Kidney (tissue), 14 donors: ENCODE results near the gene TENM4. TPM values are rescaled to one million over a fixed set of nuclear protein-coding genes. Genes with fewer than 3 reads are reported as not detected.

Source experiments
- DNase-seq, 5 donors: peaks; one replicate each; pipeline ENCODE4 v3.0.0-alpha.2; 2013 to 2020
- FAIRE-seq: peaks from 2 replicates; lab custom pipeline; 2012; peaks lifted over from hg19 to GRCh38; lab: Jason Lieb, UNC
- H3K27ac ChIP-seq, 2 donors: one replicate each; pipeline ENCODE4 v1.7.0; 2013; ENCODE audit warnings: low read depth in 2 of 2, low read length in 2 of 2, inconsistent platforms in 1 of 2
- H3K27me3 ChIP-seq: one replicate; pipeline ENCODE4 v1.7.1; 2013; ENCODE audit warnings: low read length, inconsistent platforms; ENCODE audit not compliant: control insufficient read depth, insufficient read depth
- H3K36me3 ChIP-seq, 3 donors: one replicate each; pipeline versions ENCODE4 v1.7.0 to v1.7.1; 2013; ENCODE audit warnings: low read length in 3 of 3, control low read depth in 1 of 3, inconsistent platforms in 1 of 3; ENCODE audit not compliant: insufficient read depth in 3 of 3, control insufficient read depth in 2 of 3
- H3K4me1 ChIP-seq, 3 donors: one replicate each; pipeline versions ENCODE4 v1.7.0 to v1.7.1; 2013; ENCODE audit warnings: low read length in 3 of 3, inconsistent platforms in 1 of 3, low read depth in 1 of 3; ENCODE audit not compliant: control insufficient read depth in 2 of 3, insufficient read depth in 2 of 3
- H3K4me3 ChIP-seq, 3 donors: one replicate each; pipeline versions ENCODE4 v1.7.0 to v1.8.1; 2013; ENCODE audit warnings: low read length in 3 of 3, control low read depth in 1 of 3, inconsistent platforms in 1 of 3
- H3K9ac ChIP-seq, 3 donors: one replicate each; pipeline versions ENCODE4 v1.7.0 to v1.7.1; 2013; ENCODE audit warnings: low read length in 3 of 3, control low read depth in 1 of 3, inconsistent platforms in 1 of 3
- H3K9me3 ChIP-seq, 3 donors: one replicate each; pipeline versions ENCODE4 v1.7.0 to v1.7.1; 2013; ENCODE audit warnings: low read length in 3 of 3, control low read depth in 1 of 3, inconsistent platforms in 1 of 3; ENCODE audit not compliant: control insufficient read depth in 2 of 3, insufficient read depth in 1 of 3
- CTCF ChIP-seq: IDR thresholded peaks from 3 replicates; pipeline ENCODE4 v1.5.1; 2012; ENCODE audit warnings: mild to moderate bottlenecking, moderate library complexity, borderline replicate concordance; ENCODE audit not compliant: insufficient read depth; ENCODE audit errors: extremely low read depth
- intact Hi-C: fragments of 100-400 bp; cut with DNase I; formaldehyde crosslinking; loops from one replicate; pipeline ENCODE4 v1.11.1; 2022
- polyA plus RNA-seq: library from polyadenylated mRNA; stranded (reverse); fragments of 350-450 nt; fragmentation: Illumina TruSeq; extraction: RNeasy Lipid Tissue Mini Kit (QIAGEN cat#74804); gene quantifications from one replicate; pipeline ENCODE4 v1.2.3, GENCODE V29; 2014; ENCODE audit warnings: low read depth, low replicate concordance; ENCODE audit not compliant: insufficient read depth
- total RNA-seq: library from RNA; stranded (reverse); fragmentation: NEBNext Ultra II Directional; extraction: Animal tissue kit (Norgen Biotek cat#: 25700); gene quantifications from one replicate; pipeline ENCODE4 v1.2.1, GENCODE V29; 2021
- donor health status: control.
- donor health status: control.
- donor health status: control.
- donor health status: control.
- donor health status: control.
- donor health status: DM: yes; HTN: yes; CAD: no.
- donor health status: Normal renal cell carcinoma (clear cell type).

TENM4 gene
- total and polyA plus RNA-seq, 2 donors from 2014 or later = 0.34 to 31.0 TPM

DNA sequence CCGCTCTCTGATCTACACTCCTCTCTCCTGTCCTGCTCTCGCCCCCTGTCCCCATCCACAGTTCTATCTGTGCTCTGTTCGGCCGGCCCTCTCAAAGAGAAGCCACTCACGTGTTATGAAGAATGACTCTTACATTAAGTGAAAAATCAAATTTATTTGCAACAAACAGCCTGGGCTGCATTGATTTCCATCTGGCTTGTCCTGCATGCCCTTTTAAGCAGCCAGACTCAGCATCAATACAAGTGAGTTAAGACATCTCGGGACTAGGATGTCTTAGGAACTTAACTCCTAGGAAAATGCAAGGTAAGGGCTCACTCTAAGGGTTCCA lies 373.5 kb downstream of the TENM4 start:
- FAIRE-seq = no peak

GRCh38 chr11:79066456-79067351 lies 374.1 kb downstream of the TENM4 start:
- no peak overlapping the region for H3K4me3 ChIP-seq
- H3K27me3 ChIP-seq = no peaks in the 10 kb centered on the region
- H3K9me3 ChIP-seq = no peaks in the 10 kb centered on the region
- intact Hi-C loops = no loop called here
- DNase-seq (peak in 2 of 5 donors; percentile 49 to 50), FAIRE-seq (no peak)
- TF ChIP-seq CTCF = no peak
- H3K27ac ChIP-seq = no peak overlapping the region
- no peak overlapping the region for H3K9ac ChIP-seq
- H3K36me3 ChIP-seq = no peaks in the 10 kb centered on the region
- H3K4me1 ChIP-seq = no peaks in the 10 kb centered on the region

More for the DNA sequence above, 373.5 kb downstream of the TENM4 start:
- no peaks in the 10 kb centered on the region for H3K36me3 ChIP-seq
- DNase-seq = no peak
- H3K9me3 ChIP-seq = no peaks in the 10 kb centered on the region
- no peak overlapping the region for H3K9ac ChIP-seq
- no peak overlapping the region for H3K4me3 ChIP-seq
- no peaks in the 10 kb centered on the region for H3K4me1 ChIP-seq
- H3K27ac ChIP-seq = no peak overlapping the region
- H3K27me3 ChIP-seq = no peaks in the 10 kb centered on the region
- no peak for TF ChIP-seq CTCF
- intact Hi-C loops = no loop called here

DNA sequence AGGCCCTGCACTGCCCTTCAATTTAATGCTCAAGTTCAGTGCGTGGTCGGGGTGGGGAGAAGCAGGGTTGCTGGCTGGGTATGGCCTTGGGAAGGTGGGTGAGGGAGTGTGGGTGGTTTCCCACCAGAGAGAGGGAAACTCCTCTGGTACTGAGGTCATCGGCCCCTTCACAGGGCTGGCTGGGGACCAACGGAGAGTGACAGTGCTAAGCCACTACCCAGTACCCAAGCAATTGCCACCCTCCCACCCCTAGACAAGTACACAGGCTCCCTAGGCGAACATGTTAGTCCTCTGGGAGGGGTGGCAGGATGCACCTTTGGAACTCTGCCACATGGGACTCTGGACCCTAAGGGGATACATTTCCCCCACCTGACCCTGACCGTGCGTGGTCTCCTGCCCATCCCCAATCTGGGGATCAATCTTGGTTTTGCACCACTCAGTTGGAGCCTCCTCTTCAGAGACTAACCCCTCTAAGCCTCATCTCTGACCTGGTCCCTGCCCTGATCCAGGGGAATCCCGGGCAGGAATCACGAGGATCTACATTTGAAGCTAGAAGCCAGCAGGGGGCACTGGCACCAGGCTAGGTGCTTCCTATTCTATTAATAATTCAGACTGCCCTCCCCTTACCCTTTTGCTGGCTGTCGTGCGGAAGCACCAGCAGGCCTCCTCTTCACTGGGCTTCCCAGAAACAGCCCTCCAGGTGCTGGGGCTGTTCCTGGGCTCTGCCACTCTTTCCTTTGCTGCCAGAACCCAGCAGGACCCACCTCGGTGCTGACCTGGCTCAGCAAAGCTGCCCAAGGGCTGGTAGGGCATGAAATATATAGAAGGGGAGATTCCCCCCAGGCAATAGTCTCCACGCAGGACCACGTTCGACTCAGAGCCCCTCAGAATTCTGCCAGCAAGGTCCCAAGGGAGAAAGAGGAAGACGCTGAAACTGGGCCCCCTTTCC lies 377.7 kb downstream of the TENM4 start:
- Histone ChIP-seq H3K4me1 (no peaks in the 10 kb centered on the region), H3K4me3 (no peak overlapping the region), H3K9ac (no peak overlapping the region), H3K27ac (no peak overlapping the region), H3K9me3 (no peaks in the 10 kb centered on the region), H3K27me3 (no peaks in the 10 kb centered on the region), H3K36me3 (no peaks in the 10 kb centered on the region)
- intact Hi-C loops = no loop called here
- FAIRE-seq (no peak), DNase-seq (peak in 4 of 5 donors; percentile 58 to 74 (median 64))
- peak; percentile 49 for TF ChIP-seq CTCF
